Smooth muscle cell (in vitro differentiated cells): ENCODE measurements around the gene ASCL1. TPM values are rescaled to one million over a fixed set of nuclear protein-coding genes. Genes with fewer than 3 reads are reported as not detected.

ENCODE experiments used
- DNase-seq: peaks from one replicate; lab custom pipeline; 2025; ENCODE audit not compliant: unreplicated experiment; lab: John Stamatoyannopoulos, UW
- H2AFZ ChIP-seq: fragments of 200-600 bp; sonication (generic); 2 replicates; pipeline ENCODE4 v1.6.0; 2016; ENCODE audit warnings: antibody characterized with exemption, low read depth, mild to moderate bottlenecking
- H3F3A ChIP-seq: fragments of 200-600 bp; sonication (generic); 2 replicates; pipeline ENCODE4 v1.6.0; 2017; ENCODE audit warnings: antibody characterized with exemption, low read depth
- H3K27ac ChIP-seq: fragments of 200-600 bp; sonication (generic); 2 replicates; pipeline ENCODE4 v1.5.1; 2016; ENCODE audit warnings: low read depth, mild to moderate bottlenecking
- H3K27me3 ChIP-seq: fragments of 200-600 bp; sonication (generic); 2 replicates; pipeline ENCODE4 v1.6.1; 2016; ENCODE audit warnings: low read depth, mild to moderate bottlenecking
- H3K36me3 ChIP-seq: fragments of 200-600 bp; sonication (generic); 2 replicates; pipeline ENCODE4 v1.5.1; 2016; ENCODE audit warnings: low read depth
- H3K4me1 ChIP-seq: fragments of 200-600 bp; sonication (generic); 2 replicates; pipeline ENCODE4 v1.5.1; 2016; ENCODE audit warnings: low read depth
- H3K4me2 ChIP-seq: fragments of 200-600 bp; sonication (generic); 2 replicates; pipeline ENCODE4 v1.6.0; 2016; ENCODE audit warnings: mild to moderate bottlenecking
- H3K4me3 ChIP-seq: fragments of 200-600 bp; sonication (generic); 2 replicates; pipeline ENCODE4 v1.5.1; 2016; ENCODE audit warnings: mild to moderate bottlenecking
- H3K79me2 ChIP-seq: fragments of 200-600 bp; sonication (generic); 2 replicates; pipeline ENCODE4 v1.6.0; 2016; ENCODE audit warnings: low read depth, mild to moderate bottlenecking
- H3K9ac ChIP-seq: fragments of 200-600 bp; sonication (generic); 2 replicates; pipeline ENCODE4 v1.6.0; 2016; ENCODE audit warnings: low read depth
- H3K9me3 ChIP-seq: fragments of 200-600 bp; sonication (generic); replicated peaks from 2 replicates; pipeline ENCODE4 v1.5.1; 2016; ENCODE audit warnings: low read depth
- H4K20me1 ChIP-seq: fragments of 200-600 bp; sonication (generic); 2 replicates; pipeline ENCODE4 v1.6.0; 2016; ENCODE audit warnings: low read depth
- CTCF ChIP-seq: fragments of 200-600 bp; sonication (generic); IDR thresholded peaks from 2 replicates; pipeline ENCODE4 v1.5.1; 2017; ENCODE audit warnings: borderline replicate concordance, mild to moderate bottlenecking, antibody characterized with exemption; ENCODE audit not compliant: insufficient read depth, poor library complexity, severe bottlenecking
- WGBS: methylation state at CpG from one replicate; pipeline ENCODE4 v1.1.7; 2016; ENCODE audit warnings: low lambda C conversion rate; 5-methylcytosine and 5-hydroxymethylcytosine counted together
- polyA plus RNA-seq: library from polyadenylated mRNA; unstranded; fragments of >200 nt; fragmentation: Nextera tagmentation; extraction: Ambion mirVana; gene quantifications from 2 replicates; pipeline ENCODE4 v1.2.1, GENCODE V29; 2016
- total RNA-seq: library from RNA; depleted of rRNA; stranded (reverse); fragments of >200 nt; gene quantifications from 2 replicates; pipeline ENCODE4 v1.2.3, GENCODE V29; 2014

The ASCL1 gene
- total and polyA plus RNA-seq, 2 experiments from 2014 or later = not detected

- no peaks in the 10 kb centered on the region for H3K9me3 ChIP-seq
- H3K4me3 ChIP-seq = peak overlapping the region; percentile 13
- H3K4me1 ChIP-seq = peaks cover 17% of the 10 kb centered on the region
- H4K20me1 ChIP-seq = no peaks in the 10 kb centered on the region
- H3F3A ChIP-seq = no peaks in the 10 kb centered on the region
- H3K4me2 ChIP-seq = peak overlapping the region; percentile 60
- no peak for TF ChIP-seq CTCF
- H3K36me3 ChIP-seq = no peaks in the 10 kb centered on the region
- no peak overlapping the region for H3K27ac ChIP-seq
- H3K9ac ChIP-seq = no peak overlapping the region
- 7% methylated on average over 36 of the region's 38 CpGs for WGBS
- H2AFZ ChIP-seq = no peak overlapping the region
- DNase-seq = no peak
- H3K79me2 ChIP-seq = no peaks in the 10 kb centered on the region
- peaks cover 99% of the 10 kb centered on the region for H3K27me3 ChIP-seq
Measured at GRCh38 chr12:102965281-102966155, 8.0 kb downstream of the ASCL1 start.

- WGBS = 29% methylated on average over 12 of the region's 12 CpGs
- H4K20me1 ChIP-seq = no peaks in the 10 kb centered on the region
- TF ChIP-seq CTCF = no peak
- H3K36me3 ChIP-seq = no peaks in the 10 kb centered on the region
- no peaks in the 10 kb centered on the region for H3K9me3 ChIP-seq
- H3K27me3 ChIP-seq = peaks cover 99% of the 10 kb centered on the region
- no peaks in the 10 kb centered on the region for H3K79me2 ChIP-seq
- no peak overlapping the region for H3K27ac ChIP-seq
- no peak overlapping the region for H2AFZ ChIP-seq
- H3F3A ChIP-seq = no peaks in the 10 kb centered on the region
- H3K4me1 ChIP-seq = peaks cover 16% of the 10 kb centered on the region
- no peak overlapping the region for H3K9ac ChIP-seq
- no peak for DNase-seq
- H3K4me2 ChIP-seq = no peak overlapping the region
- H3K4me3 ChIP-seq = no peak overlapping the region
Measured at GRCh38 chr12:102966200-102966863, 8.9 kb downstream of the ASCL1 start.

GRCh38 chr12:102970780-102971179 is 13.3 kb downstream of the ASCL1 start:
- Histone ChIP-seq H3F3A (no peaks in the 10 kb centered on the region), H3K27me3 (peaks cover 90% of the 10 kb centered on the region), H3K4me2 (no peak overlapping the region), H3K36me3 (no peaks in the 10 kb centered on the region), H2AFZ (no peak overlapping the region), H4K20me1 (no peaks in the 10 kb centered on the region), H3K4me1 (peaks cover 3% of the 10 kb centered on the region), H3K4me3 (no peak overlapping the region), H3K27ac (no peak overlapping the region), H3K9ac (no peak overlapping the region), H3K9me3 (no peaks in the 10 kb centered on the region), H3K79me2 (no peaks in the 10 kb centered on the region)
- no peak for DNase-seq
- 37% methylated on average over 4 of the region's 4 CpGs for WGBS
- TF ChIP-seq CTCF = no peak
